HG03025 (cell line): ENCODE measurements around the gene APOBEC3C.
"Not testable (repeated sequence)": the region's sequence is repeated elsewhere in the genome, so short reads cannot be mapped to it uniquely, and the experiment has no call there.

Source experiments
- ATAC-seq: cut with Tn5 transposase; IDR thresholded peaks from one replicate; pipeline ENCODE4 v1.9.1; 2021; ENCODE audit warnings: mild to moderate bottlenecking, moderate library complexity; ENCODE audit not compliant: unreplicated experiment, low FRiP score

The APOBEC3C gene

GRCh38 chr22:39013942-39014722 lies at the start of gene APOBEC3C:
Gene APOBEC3C, plus strand, starts transcription at chr22:39014257. Its CDS starts 106 bp downstream, at chr22:39014363.
- no peak for ATAC-seq

GRCh38 chr22:38964306-38964705 lies 49.8 kb upstream of the APOBEC3C start:
- ATAC-seq: no peak

- ATAC-seq: no peak
Observed at GRCh38 chr22:38964989-38965388, 49.1 kb upstream of the APOBEC3C start.

GRCh38 chr22:38965614-38966379 lies 48.3 kb upstream of the APOBEC3C start:
- no peak for ATAC-seq

GRCh38 chr22:38966380-38966702 lies 47.7 kb upstream of the APOBEC3C start:
- ATAC-seq: no peak

- no peak for ATAC-seq
Observed at GRCh38 chr22:38966942-38967341, 47.1 kb upstream of the APOBEC3C start.

- no peak for ATAC-seq
Observed at GRCh38 chr22:38967451-38968450, 46.3 kb upstream of the APOBEC3C start.

- no peak for ATAC-seq
Observed at GRCh38 chr22:38968801-38969200, 45.3 kb upstream of the APOBEC3C start.

- no peak for ATAC-seq
Observed at GRCh38 chr22:38970551-38970950, 43.5 kb upstream of the APOBEC3C start.

- no peak for ATAC-seq
Observed at GRCh38 chr22:38971202-38971601, 42.9 kb upstream of the APOBEC3C start.

- ATAC-seq: no peak
Observed at GRCh38 chr22:38971791-38972190, 42.3 kb upstream of the APOBEC3C start.

- no peak for ATAC-seq
Observed at GRCh38 chr22:38972558-38972957, 41.5 kb upstream of the APOBEC3C start.

- ATAC-seq: no peak
Observed at GRCh38 chr22:38973289-38974169, 40.5 kb upstream of the APOBEC3C start.

- no peak for ATAC-seq
Observed at GRCh38 chr22:38974170-38974825, 39.8 kb upstream of the APOBEC3C start.

- ATAC-seq: no peak
Observed at GRCh38 chr22:38974826-38975175, 39.3 kb upstream of the APOBEC3C start.

GRCh38 chr22:38977289-38977688 lies 36.8 kb upstream of the APOBEC3C start:
- ATAC-seq: not testable (repeated sequence)

- ATAC-seq: not testable (repeated sequence)
Observed at GRCh38 chr22:38980587-38980986, 33.5 kb upstream of the APOBEC3C start.

- no peak for ATAC-seq
Observed at GRCh38 chr22:38981005-38981991, 32.8 kb upstream of the APOBEC3C start.
